Measurements from ENCODE around the gene SLC12A8. TPM values are rescaled to one million over a fixed set of nuclear protein-coding genes. Genes with fewer than 3 reads are reported as not detected.
A peak's percentile ranks its signal among the peaks of the same experiment; 100 is the strongest.

The SLC12A8 gene
- polyA plus RNA-seq, 1 donor from 2014 or later: not detected

- Mint-ChIP-seq H3K27ac (peak overlapping the region; percentile 56 to 94 (median 90)), H3K4me1 (peaks cover 41 to 62% (median 43%) of the 10 kb centered on the region in 3 donors), H3K9me3 (peaks cover 0 to 4% (median 0%) of the 10 kb centered on the region in 3 donors), H3K27me3 (peaks cover 1% of the 10 kb centered on the region), H3K4me3 (peak overlapping the region in 3 of 4 donors; percentile 43 to 71 (median 45)), H3K36me3 (peaks cover 1% of the 10 kb centered on the region)
Measured at GRCh38 chr3:125148016-125148812, 64.3 kb downstream of the SLC12A8 start.

DNA sequence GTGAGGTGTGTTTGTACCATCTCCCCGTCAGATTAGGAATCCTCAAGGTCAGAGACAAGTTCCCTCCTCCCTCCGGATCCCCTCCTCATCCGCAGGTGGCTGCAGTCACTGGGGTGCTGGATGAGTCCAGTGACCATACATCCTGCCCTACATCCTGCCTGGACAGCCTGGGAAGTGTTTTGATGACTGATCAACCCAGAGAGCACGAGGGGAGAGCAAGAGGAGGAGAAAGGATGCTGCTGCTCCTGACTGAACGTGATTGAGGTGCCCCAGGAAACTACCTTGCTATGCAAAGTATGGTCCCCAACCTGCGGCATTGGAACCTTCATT lies 65.1 kb downstream of the SLC12A8 start:
- H3K4me1 Mint-ChIP-seq: peaks cover 48 to 70% (median 50%) of the 10 kb centered on the region in 3 donors
- peak overlapping the region; percentile 56 to 94 (median 90) for H3K27ac Mint-ChIP-seq
- H3K36me3 Mint-ChIP-seq: peaks cover 1% of the 10 kb centered on the region
- H3K4me3 Mint-ChIP-seq: peak overlapping the region; percentile 30 to 84 (median 76)
- H3K9me3 Mint-ChIP-seq: peaks cover 0 to 4% (median 0%) of the 10 kb centered on the region in 3 donors
- H3K27me3 Mint-ChIP-seq: peaks cover 1% of the 10 kb centered on the region

GRCh38 chr3:125146626-125147490 lies 65.7 kb downstream of the SLC12A8 start:
- Mint-ChIP-seq H3K9me3 (peaks cover 0 to 4% (median 0%) of the 10 kb centered on the region in 3 donors), H3K4me1 (peaks cover 50 to 74% (median 50%) of the 10 kb centered on the region in 3 donors), H3K36me3 (peaks cover 1% of the 10 kb centered on the region), H3K27ac (peak overlapping the region; percentile 56 to 94 (median 90)), H3K4me3 (peak overlapping the region; percentile 30 to 84 (median 76)), H3K27me3 (peaks cover 1% of the 10 kb centered on the region)

- peak overlapping the region; percentile 21 to 56 (median 37) for H3K27ac Mint-ChIP-seq
- peaks cover 0 to 4% (median 0%) of the 10 kb centered on the region in 3 donors for H3K9me3 Mint-ChIP-seq
- peaks cover 50 to 75% (median 53%) of the 10 kb centered on the region in 3 donors for H3K4me1 Mint-ChIP-seq
- peak overlapping the region in 3 of 4 donors; percentile 19 to 78 (median 30) for H3K4me3 Mint-ChIP-seq
- peaks cover 1% of the 10 kb centered on the region for H3K36me3 Mint-ChIP-seq
- H3K27me3 Mint-ChIP-seq: peaks cover 1% of the 10 kb centered on the region
Measured at GRCh38 chr3:125145751-125146475, 66.6 kb downstream of the SLC12A8 start.

DNA sequence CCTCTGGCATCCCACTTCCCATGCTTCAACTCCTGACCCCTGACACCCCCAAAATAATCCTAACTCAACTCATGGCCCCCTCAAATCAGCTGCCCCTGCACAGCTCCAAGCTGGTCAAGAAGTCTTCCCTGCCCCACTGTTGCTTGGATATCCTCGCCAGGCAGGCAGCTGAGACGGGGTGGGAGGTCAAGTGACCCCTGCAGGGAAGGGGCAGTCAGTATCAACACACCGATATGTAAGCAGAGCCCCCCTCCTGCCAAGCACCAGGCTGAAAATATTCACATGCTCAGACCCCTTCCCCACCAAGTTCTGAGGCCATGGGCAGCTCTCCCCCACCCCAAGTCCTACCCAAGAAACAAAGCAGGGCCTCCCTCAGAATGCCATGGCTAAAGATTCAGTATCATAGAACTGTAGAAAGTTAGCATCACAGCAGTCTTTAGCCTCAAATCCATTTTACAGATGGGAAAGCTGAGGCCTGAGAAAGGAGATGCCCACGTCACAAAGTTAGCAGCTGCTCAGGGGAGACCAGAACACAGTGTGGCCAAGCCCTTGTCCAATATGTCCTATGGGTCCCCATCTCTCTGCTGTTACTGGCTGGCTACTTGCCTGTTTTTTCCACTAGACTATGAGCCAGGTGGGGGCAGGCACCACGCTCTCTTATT lies 67.8 kb downstream of the SLC12A8 start:
- no peak overlapping the region for H3K27ac Mint-ChIP-seq
- no peaks in the 10 kb centered on the region for H3K9me3 Mint-ChIP-seq

DNA sequence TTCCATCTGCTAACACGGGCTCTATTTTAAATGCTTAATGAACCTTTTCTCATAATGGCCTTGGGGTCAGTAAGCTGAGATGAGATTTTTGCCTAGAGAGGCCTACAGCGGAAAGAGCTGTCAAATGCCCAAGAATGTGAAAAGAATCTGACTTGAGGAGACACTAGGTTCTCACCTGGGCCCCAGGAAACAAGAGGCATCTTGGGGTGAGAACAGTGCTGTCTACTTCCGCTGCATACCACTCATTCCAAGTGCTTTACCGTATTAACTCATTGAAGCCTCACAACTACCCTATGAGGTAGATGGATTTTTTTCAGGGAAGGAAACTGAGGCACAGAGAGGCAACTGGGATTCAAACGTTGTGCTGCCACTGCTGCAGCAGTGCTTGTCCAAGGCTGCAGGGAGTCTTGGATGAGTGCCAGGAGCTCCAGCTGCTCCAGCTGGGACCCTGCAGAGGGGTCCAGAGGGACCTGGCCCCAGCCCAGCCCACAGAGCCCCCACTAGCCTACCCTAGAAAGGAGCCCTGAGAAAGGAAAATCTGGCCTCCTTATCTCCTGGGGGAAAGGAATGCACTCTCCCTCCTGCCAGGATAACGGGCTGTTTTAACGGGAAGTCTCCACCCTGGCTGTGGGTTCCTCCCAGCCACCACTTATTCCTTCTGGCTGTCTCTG lies 68.4 kb downstream of the SLC12A8 start:
- H3K9me3 Mint-ChIP-seq: no peaks in the 10 kb centered on the region
- H3K4me1 Mint-ChIP-seq: peaks cover 45 to 69% (median 52%) of the 10 kb centered on the region in 3 donors
- H3K27me3 Mint-ChIP-seq: peaks cover 1% of the 10 kb centered on the region
- no peak overlapping the region for H3K27ac Mint-ChIP-seq
- peak overlapping the region in 1 of 4 donors; percentile 63 for H3K4me3 Mint-ChIP-seq
- H3K36me3 Mint-ChIP-seq: no peaks in the 10 kb centered on the region

More for the DNA sequence above, 67.8 kb downstream of the SLC12A8 start:
- Mint-ChIP-seq H3K36me3 (no peaks in the 10 kb centered on the region), H3K4me3 (peak overlapping the region in 1 of 4 donors; percentile 58), H3K4me1 (peaks cover 51 to 72% (median 52%) of the 10 kb centered on the region in 3 donors), H3K27me3 (peaks cover 1% of the 10 kb centered on the region)

- H3K4me1 Mint-ChIP-seq: peaks cover 40 to 63% (median 49%) of the 10 kb centered on the region in 3 donors
- no peaks in the 10 kb centered on the region for H3K36me3 Mint-ChIP-seq
- peak overlapping the region in 1 of 3 donors; percentile 19 for H3K27ac Mint-ChIP-seq
- peaks cover 1% of the 10 kb centered on the region for H3K27me3 Mint-ChIP-seq
- no peaks in the 10 kb centered on the region for H3K9me3 Mint-ChIP-seq
- peak overlapping the region in 2 of 4 donors; percentile 63 to 94 for H3K4me3 Mint-ChIP-seq
Measured at GRCh38 chr3:125143538-125143937, 69.0 kb downstream of the SLC12A8 start.

DNA sequence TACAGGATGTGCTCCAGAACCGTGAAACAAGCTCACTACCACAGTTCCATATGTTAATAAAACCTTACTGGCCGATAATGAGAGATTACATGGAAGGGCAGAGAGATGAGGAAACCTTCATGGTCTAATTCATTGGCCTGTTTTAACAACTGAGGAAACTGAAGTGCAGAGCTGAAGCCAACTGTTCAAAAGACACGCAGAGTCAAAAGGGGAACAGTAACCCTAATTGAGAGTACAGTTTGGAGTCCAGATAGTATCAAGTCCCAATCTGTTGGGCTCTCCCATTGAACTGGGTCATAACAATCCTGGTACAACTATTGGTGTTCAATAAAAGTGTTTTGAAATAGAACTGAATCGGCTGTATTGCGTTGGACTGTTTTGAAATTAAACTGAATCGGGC lies 69.6 kb downstream of the SLC12A8 start:
- no peaks in the 10 kb centered on the region for H3K27me3 Mint-ChIP-seq
- no peaks in the 10 kb centered on the region for H3K36me3 Mint-ChIP-seq
- H3K9me3 Mint-ChIP-seq: no peaks in the 10 kb centered on the region
- H3K27ac Mint-ChIP-seq: peak overlapping the region in 2 of 3 donors; percentile 19 to 41
- H3K4me3 Mint-ChIP-seq: peak overlapping the region; percentile 14 to 94 (median 52)
- H3K4me1 Mint-ChIP-seq: peaks cover 36 to 58% (median 48%) of the 10 kb centered on the region in 3 donors

- peak overlapping the region; percentile 14 to 94 (median 52) for H3K4me3 Mint-ChIP-seq
- H3K4me1 Mint-ChIP-seq: peaks cover 34 to 57% (median 45%) of the 10 kb centered on the region in 3 donors
- H3K27me3 Mint-ChIP-seq: no peaks in the 10 kb centered on the region
- H3K9me3 Mint-ChIP-seq: no peaks in the 10 kb centered on the region
- peak overlapping the region in 2 of 3 donors; percentile 19 to 89 for H3K27ac Mint-ChIP-seq
- H3K36me3 Mint-ChIP-seq: no peaks in the 10 kb centered on the region
Measured at GRCh38 chr3:125142420-125142778, 70.1 kb downstream of the SLC12A8 start.

DNA sequence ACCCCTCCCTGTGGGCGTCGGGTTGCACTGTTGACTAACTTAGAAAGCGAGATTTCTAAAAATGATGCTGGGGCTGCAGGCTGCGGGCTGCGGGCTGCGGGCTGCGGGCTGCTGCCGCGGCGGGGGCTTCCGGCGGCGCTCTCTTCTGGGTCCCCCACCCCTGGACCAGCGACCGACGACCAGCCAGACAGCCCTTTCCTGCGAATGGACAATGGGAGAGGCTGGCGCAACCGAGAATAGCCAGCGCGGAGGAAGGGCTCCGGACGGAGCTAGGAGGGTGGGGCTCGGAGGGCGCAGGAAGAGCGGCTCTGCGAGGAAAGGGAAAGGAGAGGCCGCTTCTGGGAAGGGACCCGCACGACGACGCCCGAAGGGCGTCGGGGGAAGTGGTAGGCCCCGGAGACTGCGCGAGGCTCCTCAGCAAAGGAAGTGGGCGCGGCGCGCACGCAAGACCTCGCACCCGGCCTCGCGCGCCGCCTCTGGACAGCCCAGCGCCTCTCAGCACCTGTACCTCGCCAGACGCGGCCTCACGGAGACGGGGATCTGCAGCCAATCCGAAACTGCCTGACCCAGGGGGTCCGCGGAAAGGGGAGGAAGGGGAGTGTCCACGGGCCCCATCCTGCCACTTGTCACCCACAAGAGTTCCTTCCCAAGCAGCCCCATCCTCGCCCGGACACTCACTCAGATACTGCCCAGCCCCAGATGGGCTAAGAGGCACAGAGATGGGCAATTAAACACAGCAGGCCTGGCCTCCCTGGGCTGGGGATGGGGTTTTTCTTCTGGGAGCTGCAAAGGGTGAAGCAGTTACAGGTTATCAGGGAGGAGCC lies 70.7 kb downstream of the SLC12A8 start:
- Mint-ChIP-seq H3K9me3 (no peaks in the 10 kb centered on the region), H3K4me1 (peaks cover 28 to 52% (median 41%) of the 10 kb centered on the region in 3 donors), H3K27me3 (no peaks in the 10 kb centered on the region), H3K4me3 (peak overlapping the region; percentile 18 to 94 (median 79)), H3K27ac (peak overlapping the region; percentile 19 to 89 (median 84)), H3K36me3 (no peaks in the 10 kb centered on the region)

DNA sequence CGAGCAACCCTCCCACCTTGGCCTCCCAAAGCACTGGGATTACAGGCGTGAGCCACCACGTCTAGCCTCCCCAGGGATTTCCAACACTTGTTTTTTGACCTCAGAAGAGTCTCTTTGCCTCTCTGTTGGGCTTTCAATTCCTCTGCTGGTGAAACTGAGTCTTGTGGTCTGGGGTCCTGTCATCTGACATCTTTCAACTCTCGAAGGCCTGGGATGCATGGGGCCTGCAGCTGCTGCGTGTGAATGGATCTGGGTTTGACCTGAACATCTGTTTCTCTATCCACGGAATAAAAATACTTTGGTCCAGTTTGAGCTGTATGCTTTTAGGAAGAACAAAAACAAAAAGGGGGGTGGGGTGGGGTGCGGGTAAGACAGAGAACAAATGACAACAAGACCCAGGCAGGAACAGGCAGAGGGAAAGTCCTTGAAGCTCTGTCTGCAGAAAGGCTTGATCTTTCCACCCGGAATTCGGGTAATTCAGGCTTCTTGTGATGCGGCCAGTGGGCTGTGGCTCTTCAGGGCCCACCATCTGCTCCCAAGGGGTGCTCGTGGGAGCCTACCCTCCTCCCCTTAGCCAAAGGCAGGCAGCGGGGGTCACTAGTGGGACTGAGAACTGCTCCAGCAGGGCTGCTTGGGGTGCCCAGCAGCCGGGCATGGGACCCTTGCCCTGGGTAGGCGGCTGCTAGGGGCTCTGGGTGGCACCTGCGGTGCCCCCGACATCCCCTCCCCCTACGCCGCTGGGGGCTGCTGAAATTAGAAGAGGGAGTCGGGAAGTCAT lies 71.5 kb downstream of the SLC12A8 start:
- Mint-ChIP-seq H3K27ac (peak overlapping the region; percentile 19 to 84 (median 65)), H3K9me3 (peaks cover 0 to 1% (median 0%) of the 10 kb centered on the region in 3 donors), H3K36me3 (no peaks in the 10 kb centered on the region), H3K27me3 (no peaks in the 10 kb centered on the region), H3K4me1 (peaks cover 31 to 53% (median 42%) of the 10 kb centered on the region in 3 donors), H3K4me3 (peak overlapping the region; percentile 18 to 94 (median 79))
